Activated CD4-positive, CD25-positive, alpha-beta regulatory T cell (primary cell): ENCODE measurements around the gene KLHL17.

Experiments used
- DNase-seq, 4 experiments: peaks; one replicate each; lab custom pipeline; 2025; lab: John Stamatoyannopoulos, UW

The KLHL17 gene

GRCh38 chr1:960363-961131 lies at the start of gene KLHL17:
Gene KLHL17 (plus strand): TSS chr1:960584. CDS start chr1:960694, 110 bp downstream.
- DNase-seq: peak; percentile 60 to 73 (median 62)

- no peak for DNase-seq
Observed at GRCh38 chr1:910881-911721, 49.3 kb upstream of the KLHL17 start.

GRCh38 chr1:911875-912739 lies 48.3 kb upstream of the KLHL17 start:
- no peak for DNase-seq

- DNase-seq: no peak
Observed at GRCh38 chr1:912740-913301, 47.6 kb upstream of the KLHL17 start.

- DNase-seq: no peak
Observed at GRCh38 chr1:913491-914130, 46.8 kb upstream of the KLHL17 start.

GRCh38 chr1:914131-914890 lies 46.1 kb upstream of the KLHL17 start:
- DNase-seq: no peak

- no peak for DNase-seq
Observed at GRCh38 chr1:914891-915280, 45.5 kb upstream of the KLHL17 start.

GRCh38 chr1:915295-916172 lies 44.9 kb upstream of the KLHL17 start:
- no peak for DNase-seq

GRCh38 chr1:916173-917075 lies 44.0 kb upstream of the KLHL17 start:
- no peak for DNase-seq

GRCh38 chr1:917076-917459 lies 43.3 kb upstream of the KLHL17 start:
- no peak for DNase-seq

- no peak for DNase-seq
Observed at GRCh38 chr1:917466-918091, 42.8 kb upstream of the KLHL17 start.

GRCh38 chr1:918353-918752 lies 42.0 kb upstream of the KLHL17 start:
- DNase-seq: no peak

- DNase-seq: no peak
Observed at GRCh38 chr1:918843-919242, 41.5 kb upstream of the KLHL17 start.

- DNase-seq: no peak
Observed at GRCh38 chr1:919271-919872, 41.0 kb upstream of the KLHL17 start.

- DNase-seq: no peak
Observed at GRCh38 chr1:920010-920409, 40.4 kb upstream of the KLHL17 start.

GRCh38 chr1:920521-920920 lies 39.9 kb upstream of the KLHL17 start:
- no peak for DNase-seq

- no peak for DNase-seq
Observed at GRCh38 chr1:921011-921837, 39.2 kb upstream of the KLHL17 start.
